Neuron (in vitro differentiated cells): ENCODE results near the gene COPS7A.

Experiments
- H2AFZ ChIP-seq: one replicate; pipeline ENCODE4 v1.6.1; 2013; ENCODE audit warnings: low read depth, mild to moderate bottlenecking, inconsistent platforms, low read length, moderate library complexity
- H3K27me3 ChIP-seq: one replicate; pipeline ENCODE4 v1.6.1; 2013; ENCODE audit warnings: low read length; ENCODE audit not compliant: insufficient read depth
- H3K36me3 ChIP-seq: one replicate; pipeline ENCODE4 v1.6.1; 2013; ENCODE audit warnings: low read length; ENCODE audit not compliant: insufficient read depth
- H3K4me1 ChIP-seq: one replicate; pipeline ENCODE4 v1.6.1; 2013; ENCODE audit warnings: low read length; ENCODE audit not compliant: insufficient read depth
- H3K4me3 ChIP-seq: 2 replicates; pipeline ENCODE4 v1.5.1; 2013; ENCODE audit warnings: mild to moderate bottlenecking, low read length, moderate library complexity
- H3K9me3 ChIP-seq: one replicate; pipeline ENCODE4 v1.6.1; 2013; ENCODE audit warnings: low read length

Gene COPS7A

GRCh38 chr12:6779708-6780432 lies 56.0 kb downstream of the COPS7A start:
- H3K9me3 ChIP-seq = no peaks in the 10 kb centered on the region
- no peak overlapping the region for H2AFZ ChIP-seq
- H3K4me1 ChIP-seq = peaks cover 30% of the 10 kb centered on the region
- H3K36me3 ChIP-seq = peaks cover 12% of the 10 kb centered on the region
- no peak overlapping the region for H3K4me3 ChIP-seq
- H3K27me3 ChIP-seq = no peaks in the 10 kb centered on the region

- Histone ChIP-seq H3K36me3 (peaks cover 6% of the 10 kb centered on the region), H3K27me3 (no peaks in the 10 kb centered on the region)
These were observed 56.7 kb downstream of the COPS7A start for GRCh38 chr12:6780573-6780972.

More at GRCh38 chr12:6780573-6780972, 56.7 kb downstream of the COPS7A start:
- Histone ChIP-seq H3K4me3 (no peak overlapping the region), H3K4me1 (peaks cover 30% of the 10 kb centered on the region), H2AFZ (no peak overlapping the region), H3K9me3 (no peaks in the 10 kb centered on the region)
